ENCODE data around the gene MPV17. TPM values are rescaled to one million over a fixed set of nuclear protein-coding genes. Genes with fewer than 3 reads are reported as not detected.

Gene MPV17
- total and polyA plus RNA-seq, 2 donors (not counting 1 experiment from before 2014, with no cell fraction given): 103 to 137 TPM

DNA sequence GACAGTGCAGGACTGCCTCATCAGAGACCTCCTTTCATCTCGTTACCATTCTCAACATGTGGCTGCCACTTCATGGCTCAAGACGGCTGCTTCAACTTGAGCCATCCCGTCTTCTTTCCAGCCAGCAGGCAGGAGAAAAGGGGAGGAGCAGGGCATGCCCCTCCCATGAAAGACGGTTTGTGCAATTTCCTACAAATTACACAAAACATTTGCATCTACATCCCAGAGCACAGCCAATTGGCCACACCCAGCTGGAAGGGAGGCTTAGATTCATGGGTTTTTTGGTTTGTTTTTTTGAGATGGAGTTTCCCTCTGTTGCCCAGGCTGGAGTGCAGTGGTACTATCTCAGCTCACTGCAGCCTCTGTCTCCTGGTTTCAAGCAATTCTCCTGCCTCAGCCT lies 26.4 kb downstream of the MPV17 start:
- H3K9ac ChIP-seq (ENCODE audit: low read length): no peak overlapping the region
- H3K4me1 Mint-ChIP-seq: no peaks in the 10 kb centered on the region
- WGBS (ENCODE audit: insufficient coverage): 92% methylated on average over 3 of the region's 4 CpGs
- ATAC-seq (ENCODE audit: low read depth) (no peak), DNase-seq (no peak)
- H3K27ac Mint-ChIP-seq: no peak overlapping the region
- TF ChIP-seq, protein P1, sequence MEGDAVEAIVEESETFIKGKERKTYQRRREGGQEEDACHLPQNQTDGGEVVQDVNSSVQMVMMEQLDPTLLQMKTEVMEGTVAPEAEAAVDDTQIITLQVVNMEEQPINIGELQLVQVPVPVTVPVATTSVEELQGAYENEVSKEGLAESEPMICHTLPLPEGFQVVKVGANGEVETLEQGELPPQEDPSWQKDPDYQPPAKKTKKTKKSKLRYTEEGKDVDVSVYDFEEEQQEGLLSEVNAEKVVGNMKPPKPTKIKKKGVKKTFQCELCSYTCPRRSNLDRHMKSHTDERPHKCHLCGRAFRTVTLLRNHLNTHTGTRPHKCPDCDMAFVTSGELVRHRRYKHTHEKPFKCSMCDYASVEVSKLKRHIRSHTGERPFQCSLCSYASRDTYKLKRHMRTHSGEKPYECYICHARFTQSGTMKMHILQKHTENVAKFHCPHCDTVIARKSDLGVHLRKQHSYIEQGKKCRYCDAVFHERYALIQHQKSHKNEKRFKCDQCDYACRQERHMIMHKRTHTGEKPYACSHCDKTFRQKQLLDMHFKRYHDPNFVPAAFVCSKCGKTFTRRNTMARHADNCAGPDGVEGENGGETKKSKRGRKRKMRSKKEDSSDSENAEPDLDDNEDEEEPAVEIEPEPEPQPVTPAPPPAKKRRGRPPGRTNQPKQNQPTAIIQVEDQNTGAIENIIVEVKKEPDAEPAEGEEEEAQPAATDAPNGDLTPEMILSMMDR (IDR thresholded peaks at IDR 0.05): no peak
- TF ChIP-seq EZH2 (IDR thresholded peaks at IDR 0.05; ENCODE audit: borderline replicate concordance, insufficient read depth, low read depth, low read length, poor library complexity, severe bottlenecking): no peak
- no peak overlapping the region for H2AFZ ChIP-seq (ENCODE audit: insufficient read depth, low read depth, low read length, poor library complexity, severe bottlenecking)
- no peaks in the 10 kb centered on the region for H3K9me3 Mint-ChIP-seq (ENCODE audit: insufficient read depth)
- H3K4me2 ChIP-seq (replicated peaks; ENCODE audit: low read depth, low read length, poor library complexity, severe bottlenecking): no peak overlapping the region
- H3K4me1 ChIP-seq (ENCODE audit: control insufficient read depth in 2 of 2, insufficient read depth in 2 of 2, low read length in 2 of 2): no peaks in the 10 kb centered on the region
- no peak overlapping the region for H3K4me3 ChIP-seq (ENCODE audit: control extremely low read depth in 1 of 5, extremely low read depth in 1 of 5, insufficient read depth in 1 of 5, low read depth in 2 of 5, low read length in 4 of 5)
- no peaks in the 10 kb centered on the region for H3K36me3 ChIP-seq (replicated peaks in 1 of 2; ENCODE audit: control extremely low read depth in 1 of 2, control insufficient read depth in 1 of 2, extremely low read depth in 1 of 2, insufficient read depth in 2 of 2, low read length in 1 of 2)
- H3K9me3 ChIP-seq (ENCODE audit: control extremely low read depth in 1 of 3, control insufficient read depth in 2 of 3, insufficient read depth in 1 of 3, low read length in 2 of 3): no peaks in the 10 kb centered on the region
- ChIA-PET CTCF (no interaction called here), POLR2A (no interaction called here)
- peaks cover 30% of the 10 kb centered on the region for H3K27me3 Mint-ChIP-seq
- no peak overlapping the region for H3K4me3 Mint-ChIP-seq
- peaks cover 0 to 13% (median 2%) of the 10 kb centered on the region in 4 experiments for H3K27me3 ChIP-seq (replicated peaks in 1 of 4; ENCODE audit: control extremely low read depth in 1 of 4, control insufficient read depth in 3 of 4, insufficient read depth in 4 of 4, low read length in 3 of 4)
- no peak overlapping the region for H3K27ac ChIP-seq (ENCODE audit: low read length in 2 of 2)
- H4K20me1 ChIP-seq (ENCODE audit: control insufficient read depth, insufficient read depth, low read length, poor library complexity, severe bottlenecking): no peaks in the 10 kb centered on the region
- intact Hi-C loops (cut with micrococcal nuclease): no loop called here
- no peaks in the 10 kb centered on the region for H3K79me2 ChIP-seq (ENCODE audit: control insufficient read depth, insufficient read depth, low read length)

DNA sequence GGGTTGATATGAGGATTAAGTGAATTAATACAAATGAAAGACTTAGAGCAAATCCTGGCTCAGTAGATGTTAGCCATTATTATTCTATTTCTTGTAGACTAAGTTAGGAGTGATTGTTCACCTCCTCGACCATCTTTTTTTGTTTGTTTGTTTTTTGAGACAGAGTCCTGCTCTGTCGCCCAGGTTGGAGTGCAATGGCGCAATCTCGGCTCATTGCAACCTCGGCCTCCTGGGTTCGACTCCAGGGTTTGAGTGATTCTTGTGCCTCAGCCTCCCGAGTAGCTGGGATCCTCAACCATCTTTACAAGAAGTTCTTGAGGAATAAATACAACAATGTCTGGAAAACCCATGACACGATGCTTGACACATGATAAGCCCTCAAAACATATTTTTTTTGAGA lies 28.0 kb downstream of the MPV17 start:
- CTCF ChIA-PET: no interaction called here
- H3K79me2 ChIP-seq (ENCODE audit: control insufficient read depth, insufficient read depth, low read length): no peaks in the 10 kb centered on the region
- H3K36me3 ChIP-seq (replicated peaks in 1 of 2; ENCODE audit: control extremely low read depth in 1 of 2, control insufficient read depth in 1 of 2, extremely low read depth in 1 of 2, insufficient read depth in 2 of 2, low read length in 1 of 2): no peaks in the 10 kb centered on the region
- 100% methylated on average over 7 of the region's 8 CpGs for WGBS (ENCODE audit: insufficient coverage)
- no peak for ATAC-seq (ENCODE audit: low read depth)
- no peak overlapping the region for H3K27ac ChIP-seq (ENCODE audit: low read length in 2 of 2)
- no peak overlapping the region for H3K4me2 ChIP-seq (replicated peaks; ENCODE audit: low read depth, low read length, poor library complexity, severe bottlenecking)
- no peak overlapping the region for H3K9ac ChIP-seq (ENCODE audit: low read length)
- no peak overlapping the region for H2AFZ ChIP-seq (ENCODE audit: insufficient read depth, low read depth, low read length, poor library complexity, severe bottlenecking)
- H3K4me3 ChIP-seq (ENCODE audit: control extremely low read depth in 1 of 5, extremely low read depth in 1 of 5, insufficient read depth in 1 of 5, low read depth in 2 of 5, low read length in 4 of 5): no peak overlapping the region
- Mint-ChIP-seq H3K27ac (no peak overlapping the region), H3K4me1 (peaks cover 2% of the 10 kb centered on the region), H3K9me3 (ENCODE audit: insufficient read depth) (no peaks in the 10 kb centered on the region), H3K4me3 (no peak overlapping the region), H3K27me3 (peaks cover 30% of the 10 kb centered on the region)
- TF ChIP-seq, protein P1 (IDR thresholded peaks at IDR 0.05): no peak
- TF ChIP-seq EZH2 (IDR thresholded peaks at IDR 0.05; ENCODE audit: borderline replicate concordance, insufficient read depth, low read depth, low read length, poor library complexity, severe bottlenecking): no peak
- intact Hi-C loops (cut with micrococcal nuclease): no loop called here
- no peak for DNase-seq
- no peaks in the 10 kb centered on the region for H4K20me1 ChIP-seq (ENCODE audit: control insufficient read depth, insufficient read depth, low read length, poor library complexity, severe bottlenecking)
- H3K27me3 ChIP-seq (replicated peaks in 1 of 4; ENCODE audit: control extremely low read depth in 1 of 4, control insufficient read depth in 3 of 4, insufficient read depth in 4 of 4, low read length in 3 of 4): peaks cover 0 to 13% (median 0%) of the 10 kb centered on the region in 4 experiments
- H3K9me3 ChIP-seq (ENCODE audit: control extremely low read depth in 1 of 3, control insufficient read depth in 2 of 3, insufficient read depth in 1 of 3, low read length in 2 of 3): no peaks in the 10 kb centered on the region
- POLR2A ChIA-PET: no interaction called here
- H3K4me1 ChIP-seq (ENCODE audit: control insufficient read depth in 2 of 2, insufficient read depth in 2 of 2, low read length in 2 of 2): peaks cover 5 to 10% of the 10 kb centered on the region in 2 donors

Data from B cell (primary cell).